NB4 (cell line): ENCODE measurements around the gene DHX38.

ENCODE experiments used
- CTCF ChIP-seq: IDR thresholded peaks from one replicate; pipeline ENCODE4 v1.5.1; 2012; ENCODE audit warnings: low read depth, low read length
- MAX ChIP-seq: IDR thresholded peaks from 2 replicates; pipeline ENCODE4 v1.6.1; 2011; ENCODE audit warnings: low read depth, low read length
- MYC ChIP-seq: IDR thresholded peaks from 2 replicates; pipeline ENCODE4 v1.6.1; 2011; ENCODE audit warnings: low read depth, low read length

- TF ChIP-seq CTCF: no peak
- no peak for TF ChIP-seq MYC
- no peak for TF ChIP-seq MAX
Measured at GRCh38 chr16:72159386-72159785, 65.7 kb downstream of the DHX38 start.
